D341Med (cell line): ENCODE data around the gene HOXD10.

Experiments used
- DNase-seq: peaks from one replicate; pipeline ENCODE4 v3.0.0; 2012; ENCODE audit warnings: low spot score

HOXD10 gene

DNA sequence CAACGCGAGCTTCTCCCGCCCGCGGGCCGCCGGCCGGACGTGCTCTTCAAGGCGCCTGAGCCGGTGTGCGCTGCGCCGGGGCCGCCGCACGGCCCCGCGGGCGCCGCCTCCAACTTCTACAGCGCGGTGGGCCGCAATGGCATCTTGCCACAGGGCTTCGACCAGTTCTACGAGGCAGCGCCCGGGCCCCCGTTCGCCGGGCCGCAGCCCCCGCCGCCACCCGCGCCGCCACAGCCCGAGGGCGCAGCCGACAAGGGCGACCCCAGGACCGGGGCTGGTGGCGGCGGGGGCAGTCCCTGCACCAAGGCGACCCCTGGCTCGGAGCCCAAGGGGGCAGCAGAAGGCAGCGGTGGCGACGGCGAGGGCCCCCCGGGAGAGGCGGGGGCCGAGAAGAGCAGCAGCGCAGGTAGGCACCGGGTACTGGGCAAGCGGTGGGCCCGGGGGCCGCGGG is 8.8 kb upstream of the HOXD10 start:
- DNase-seq: no peak

DNA sequence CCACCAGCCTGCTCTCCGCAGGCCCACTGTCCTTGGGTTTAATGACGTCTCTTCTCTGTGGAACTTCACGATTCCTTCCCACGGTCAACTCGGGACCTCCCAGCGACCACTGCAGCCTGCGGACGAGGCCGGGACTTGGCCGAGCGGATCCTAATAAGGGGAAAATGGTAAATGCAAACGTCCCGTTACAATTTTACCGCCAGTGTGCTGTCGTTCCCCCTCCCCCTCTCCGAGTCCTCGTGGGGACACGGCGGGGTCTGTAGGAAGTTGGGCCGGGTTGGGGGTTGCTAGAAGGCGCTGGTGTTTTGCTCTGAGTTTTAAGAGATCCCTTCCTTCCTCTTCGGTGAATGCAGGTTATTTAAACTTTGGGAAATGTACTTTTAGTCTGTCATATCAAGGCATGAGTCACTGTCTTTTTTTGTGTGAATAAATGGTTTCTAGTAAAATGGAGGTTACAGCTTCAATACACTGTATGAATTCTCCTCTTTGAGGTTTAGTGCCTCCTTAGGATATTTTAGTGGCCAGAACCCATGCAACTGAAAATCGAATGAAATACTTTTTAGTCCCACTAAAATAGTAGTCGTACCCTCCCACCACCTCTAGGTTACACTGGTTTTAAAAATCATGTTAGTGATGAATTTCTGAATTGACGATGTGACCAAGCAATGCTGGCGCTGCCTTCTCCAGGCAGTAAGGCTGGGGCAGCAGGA is 7.2 kb upstream of the HOXD10 start:
- DNase-seq: no peak

DNA sequence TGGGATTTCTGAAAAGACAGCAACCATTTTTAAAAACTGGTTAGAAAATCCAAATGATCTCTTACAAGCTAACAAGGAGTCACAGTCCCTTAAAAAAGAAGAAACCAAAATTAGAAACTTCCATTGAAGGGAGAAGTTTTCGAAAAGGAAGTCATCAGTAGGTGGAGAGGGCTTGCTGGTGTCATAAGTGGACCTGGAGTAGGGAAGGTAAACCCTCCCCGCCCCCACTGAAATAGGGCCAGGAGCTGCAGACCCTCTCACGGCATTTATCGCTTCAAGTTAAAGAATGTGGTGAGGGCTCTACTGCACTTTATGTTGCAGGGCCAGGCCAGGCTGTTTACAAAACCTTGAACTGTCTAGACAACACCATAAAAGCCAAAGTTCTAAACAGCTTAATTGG is 6.6 kb upstream of the HOXD10 start:
- DNase-seq: no peak

DNA sequence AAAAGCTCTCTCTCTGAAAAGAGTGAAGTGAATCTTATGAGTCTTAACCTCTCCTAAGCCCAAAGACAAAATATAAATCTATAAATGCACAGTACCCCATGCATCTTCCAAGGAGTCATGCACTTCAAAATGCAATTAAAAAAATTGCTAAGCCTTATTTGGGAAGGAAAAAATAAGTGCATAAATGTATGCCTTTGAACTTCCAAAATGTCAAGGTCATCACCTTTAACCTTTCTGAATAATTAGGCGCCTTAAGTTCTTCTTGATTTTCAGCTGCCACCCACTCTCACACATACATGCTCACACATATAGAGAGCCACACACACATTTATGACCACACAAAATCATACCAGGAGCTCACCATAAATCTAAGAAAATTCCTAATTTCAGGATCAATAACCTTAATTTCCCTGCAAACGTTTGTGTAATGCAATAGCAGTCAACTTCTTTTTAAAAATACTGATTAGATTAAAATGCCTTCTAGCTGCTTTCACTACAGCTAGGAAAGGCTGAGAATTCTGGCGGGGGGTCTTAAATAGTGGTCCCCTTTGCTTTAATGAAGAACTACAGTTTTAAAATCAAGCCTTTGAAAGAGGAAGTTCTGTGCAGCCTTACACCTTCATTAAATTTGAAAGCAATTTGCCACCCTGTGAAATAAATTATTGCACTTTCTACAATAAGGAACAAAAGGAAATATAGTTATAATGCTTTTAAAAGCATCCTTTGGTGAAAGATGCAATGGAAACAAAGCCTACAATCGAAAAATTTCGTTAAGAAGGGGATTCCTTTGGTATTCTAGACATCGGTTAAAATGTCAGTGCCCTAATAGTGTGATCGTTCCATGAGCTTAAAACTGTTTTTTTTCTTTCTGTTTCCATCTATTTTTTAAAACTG is 5.9 kb upstream of the HOXD10 start:
- DNase-seq: no peak

DNA sequence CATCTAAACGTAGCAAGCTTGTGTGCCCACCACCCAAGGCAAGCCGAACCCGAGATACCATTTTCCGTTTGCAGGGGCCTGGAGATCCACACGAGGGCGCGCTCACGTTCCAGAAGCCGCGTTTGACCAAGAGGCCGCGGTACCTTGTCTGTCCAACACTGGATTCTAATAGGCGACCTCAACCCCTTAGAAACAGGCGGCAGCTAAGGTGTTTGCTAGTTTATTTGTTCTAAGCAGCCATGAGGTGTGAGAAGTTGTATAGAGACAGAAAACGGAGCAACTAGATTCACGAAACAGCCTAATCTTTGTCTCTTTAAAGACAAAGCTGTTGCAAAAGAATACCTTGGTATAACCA is 5.3 kb upstream of the HOXD10 start:
- DNase-seq: peak; percentile 69

DNA sequence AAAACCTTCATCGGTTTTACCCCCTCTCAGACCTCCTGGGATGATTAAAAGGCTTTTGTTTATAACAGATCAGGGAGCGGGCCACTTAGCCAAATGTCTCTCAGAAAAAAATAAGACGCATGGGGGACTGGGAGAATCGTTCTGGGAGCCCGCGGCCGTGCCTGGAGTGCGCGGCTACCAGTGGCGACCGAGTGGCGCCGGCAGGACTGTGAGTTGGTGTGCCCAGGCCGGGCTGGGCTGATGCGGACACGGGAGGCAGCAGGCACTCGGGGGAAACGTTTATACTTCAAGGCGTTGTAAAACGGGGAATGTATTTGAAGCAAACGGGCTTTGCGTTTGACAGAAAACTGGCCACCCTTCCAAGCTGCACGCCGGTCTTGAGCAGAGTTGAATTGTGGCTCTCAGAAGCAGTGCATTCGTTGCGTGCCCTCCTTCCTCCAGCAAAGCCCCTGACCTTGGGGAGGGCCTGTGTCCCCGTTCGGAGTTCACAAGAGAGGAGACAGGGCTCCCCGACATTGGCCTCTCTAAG is 4.7 kb upstream of the HOXD10 start:
- DNase-seq: no peak

DNA sequence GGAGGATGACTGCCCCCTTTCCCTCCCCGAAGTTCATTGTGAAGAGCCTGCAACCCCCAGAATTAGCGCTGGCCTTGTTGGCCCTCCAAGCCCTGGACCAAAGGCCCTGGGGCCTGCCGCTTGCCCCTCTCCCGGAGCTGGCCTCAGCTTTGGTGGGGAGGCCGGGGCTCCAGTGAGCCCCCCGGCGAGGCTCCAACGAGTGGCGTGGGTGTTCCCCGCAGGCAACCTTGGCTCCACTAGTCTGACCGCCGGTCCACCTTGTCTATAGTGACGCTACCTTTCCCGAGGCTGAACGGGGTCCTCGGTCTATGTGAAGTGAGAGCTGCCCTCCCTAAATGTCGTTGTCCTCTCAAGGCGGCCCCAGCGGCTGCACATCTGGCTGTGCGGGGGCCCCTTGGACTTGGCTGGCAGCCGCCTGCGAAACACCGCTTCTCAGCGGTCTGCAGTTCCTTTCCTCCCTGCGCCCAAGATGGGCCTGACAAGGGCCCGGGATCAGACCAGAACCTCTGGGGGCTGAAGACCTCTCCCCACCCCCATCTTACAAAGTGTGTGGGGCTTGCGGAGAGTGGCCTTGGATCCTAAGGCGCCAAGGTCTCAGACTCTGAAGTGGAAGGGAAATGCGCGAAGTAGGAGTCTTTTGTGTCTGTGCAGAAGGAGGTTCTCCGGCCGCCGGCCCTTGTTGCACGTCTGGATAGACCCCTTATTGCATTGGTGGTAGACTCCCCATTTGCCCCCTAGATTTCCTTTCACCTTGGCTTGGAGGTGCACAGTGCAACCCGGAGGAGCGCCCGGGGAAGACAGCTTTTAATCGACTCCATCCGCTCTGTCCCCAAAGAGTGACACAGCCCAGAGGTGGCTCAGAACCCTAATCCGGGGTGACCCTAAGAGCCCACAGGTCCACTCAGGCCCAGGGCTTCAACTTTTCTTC is 3.9 kb upstream of the HOXD10 start:
- no peak for DNase-seq

DNA sequence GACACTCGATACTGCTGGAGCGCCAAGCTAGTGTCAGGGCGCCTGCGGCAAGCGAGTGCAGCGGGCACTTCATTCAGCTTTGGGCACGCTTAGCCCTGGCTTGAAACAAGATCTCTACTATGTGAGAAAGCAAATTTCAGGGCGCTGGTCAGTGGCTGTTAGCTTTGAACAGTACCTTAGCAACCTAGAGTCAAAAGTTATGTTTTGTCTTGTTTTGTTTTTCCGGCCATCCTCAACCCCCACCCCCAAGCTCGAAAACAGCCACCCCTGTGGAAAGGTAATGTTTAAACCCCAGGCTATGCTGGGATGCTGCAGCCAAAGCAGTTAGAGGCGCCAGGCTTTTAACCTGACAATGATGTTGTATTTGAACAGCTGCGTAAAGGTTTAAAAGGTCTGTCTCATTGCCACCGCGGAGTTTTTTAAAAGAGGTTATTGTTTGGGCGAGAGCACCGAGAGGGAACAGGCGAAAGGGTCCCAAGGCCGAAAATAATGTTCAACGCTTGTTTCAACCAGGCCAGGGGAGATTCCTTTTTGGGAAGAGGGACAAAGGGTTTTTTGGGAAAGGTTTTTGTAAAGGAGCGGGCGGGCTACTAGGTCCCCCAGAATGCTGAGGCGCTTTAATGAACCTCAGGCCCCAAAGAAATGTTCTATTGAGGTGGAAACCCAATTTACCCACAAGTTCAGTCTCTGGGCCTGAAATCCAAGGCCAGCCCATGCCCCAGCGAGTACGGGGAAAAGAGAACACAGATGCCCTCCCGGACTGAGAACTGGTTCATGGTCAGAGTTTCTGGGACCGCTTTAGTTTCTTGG is 2.3 kb upstream of the HOXD10 start:
- DNase-seq: no peak

DNA sequence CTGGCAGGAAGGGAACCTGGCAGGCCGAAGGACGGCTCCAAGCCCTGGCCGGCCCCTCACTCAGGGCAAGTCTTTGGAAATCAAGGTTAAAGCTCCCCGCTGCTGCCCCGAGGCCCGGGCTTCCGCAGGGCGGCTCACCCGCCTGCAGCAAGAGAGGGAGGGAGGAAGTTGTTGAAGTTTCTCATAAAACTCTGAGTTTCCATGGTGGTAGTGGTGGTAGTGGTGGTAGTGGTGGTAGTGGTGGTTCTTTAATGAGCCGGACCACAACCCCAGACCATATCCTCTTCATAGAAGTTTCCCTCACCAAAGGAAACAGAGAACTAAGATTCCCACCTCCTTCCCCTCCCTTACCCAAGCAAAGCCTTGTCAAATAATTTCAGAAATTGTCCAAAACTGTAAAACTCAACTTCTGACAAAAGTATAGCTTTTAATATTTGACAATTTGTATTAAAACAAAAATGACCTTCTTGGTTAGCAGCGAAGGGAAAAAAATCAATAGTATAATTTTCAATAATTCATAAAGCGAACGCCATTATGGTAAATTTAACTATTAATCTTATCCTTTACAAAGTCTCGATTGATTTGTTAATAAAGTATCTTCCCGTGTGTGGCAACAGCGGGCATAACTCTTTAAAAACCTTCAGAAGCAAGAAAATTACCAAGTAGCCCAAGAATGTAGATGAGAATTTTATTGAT is 1.5 kb upstream of the HOXD10 start:
- no peak for DNase-seq

DNA sequence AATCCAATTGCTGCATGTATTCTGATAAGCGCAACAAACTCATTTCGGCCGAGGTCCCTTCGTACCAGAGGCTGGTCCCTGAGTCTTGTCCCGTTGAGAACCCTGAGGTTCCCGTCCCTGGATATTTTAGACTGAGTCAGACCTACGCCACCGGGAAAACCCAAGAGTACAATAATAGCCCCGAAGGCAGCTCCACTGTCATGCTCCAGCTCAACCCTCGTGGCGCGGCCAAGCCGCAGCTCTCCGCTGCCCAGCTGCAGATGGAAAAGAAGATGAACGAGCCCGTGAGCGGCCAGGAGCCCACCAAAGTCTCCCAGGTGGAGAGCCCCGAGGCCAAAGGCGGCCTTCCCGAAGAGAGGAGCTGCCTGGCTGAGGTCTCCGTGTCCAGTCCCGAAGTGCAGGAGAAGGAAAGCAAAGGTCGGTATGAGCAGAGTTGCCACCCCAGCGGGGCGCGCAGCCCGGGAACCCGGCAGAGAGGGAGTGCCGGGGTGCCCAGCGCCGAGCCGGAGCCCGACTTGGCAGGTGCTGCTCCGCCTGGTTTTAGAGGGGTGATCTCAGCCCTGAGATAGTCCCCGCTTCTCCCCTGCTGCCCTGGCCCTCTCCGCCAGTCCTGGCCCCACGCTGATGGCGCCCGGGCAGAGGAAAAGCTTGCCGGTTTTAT is 714 bp downstream of the HOXD10 start:
- no peak for DNase-seq

DNA sequence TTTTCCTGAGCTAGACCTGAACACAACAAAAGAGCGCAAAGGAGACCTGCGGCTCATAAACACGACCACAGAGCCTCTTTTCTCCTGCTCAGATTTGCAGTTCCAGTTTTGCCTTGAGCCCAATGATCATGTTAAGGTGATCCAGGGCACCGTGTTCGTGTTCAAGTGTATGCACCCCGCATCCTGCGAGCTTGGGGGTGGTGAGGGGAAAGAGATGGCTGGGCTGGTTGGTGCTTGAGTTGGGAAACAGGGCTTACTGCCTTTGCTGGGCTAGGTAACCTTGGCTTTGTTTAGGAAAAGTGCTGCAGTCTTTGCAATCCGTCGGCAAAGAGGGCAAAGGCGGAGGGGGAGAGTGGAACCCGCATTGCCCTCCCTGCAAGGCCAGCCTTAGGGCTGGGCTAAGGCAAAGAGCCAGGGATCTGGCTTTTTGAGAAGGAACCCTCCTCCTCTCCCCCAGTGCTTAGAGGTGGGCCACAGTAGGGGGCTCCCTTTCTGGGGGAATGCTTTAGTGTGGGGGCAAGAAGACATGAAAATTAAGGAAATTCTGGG is 1.3 kb downstream of the HOXD10 start:
- no peak for DNase-seq

DNA sequence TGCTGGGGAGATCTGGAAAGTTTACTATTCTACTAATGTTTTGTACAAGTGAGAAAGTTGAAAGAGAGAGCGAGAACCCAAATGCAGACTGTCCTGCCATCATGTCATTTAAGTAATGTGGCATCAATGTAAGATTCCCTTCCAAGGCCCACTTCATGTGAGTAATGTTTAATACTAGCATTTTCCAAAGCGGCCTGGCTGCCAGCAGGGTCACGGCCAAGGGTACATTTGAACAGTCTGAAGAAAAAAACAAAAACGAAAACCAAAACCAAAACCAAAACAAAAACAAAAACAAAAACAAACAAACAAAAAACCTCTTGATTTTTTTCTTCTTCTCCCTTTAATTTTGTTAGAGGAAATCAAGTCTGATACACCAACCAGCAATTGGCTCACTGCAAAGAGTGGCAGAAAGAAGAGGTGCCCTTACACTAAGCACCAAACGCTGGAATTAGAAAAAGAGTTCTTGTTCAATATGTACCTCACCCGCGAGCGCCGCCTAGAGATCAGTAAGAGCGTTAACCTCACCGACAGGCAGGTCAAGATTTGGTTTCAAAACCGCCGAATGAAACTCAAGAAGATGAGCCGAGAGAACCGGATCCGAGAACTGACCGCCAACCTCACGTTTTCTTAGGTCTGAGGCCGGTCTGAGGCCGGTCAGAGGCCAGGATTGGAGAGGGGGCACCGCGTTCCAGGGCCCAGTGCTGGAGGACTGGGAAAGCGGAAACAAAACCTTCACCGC is 2.2 kb downstream of the HOXD10 start:
- DNase-seq: no peak

DNA sequence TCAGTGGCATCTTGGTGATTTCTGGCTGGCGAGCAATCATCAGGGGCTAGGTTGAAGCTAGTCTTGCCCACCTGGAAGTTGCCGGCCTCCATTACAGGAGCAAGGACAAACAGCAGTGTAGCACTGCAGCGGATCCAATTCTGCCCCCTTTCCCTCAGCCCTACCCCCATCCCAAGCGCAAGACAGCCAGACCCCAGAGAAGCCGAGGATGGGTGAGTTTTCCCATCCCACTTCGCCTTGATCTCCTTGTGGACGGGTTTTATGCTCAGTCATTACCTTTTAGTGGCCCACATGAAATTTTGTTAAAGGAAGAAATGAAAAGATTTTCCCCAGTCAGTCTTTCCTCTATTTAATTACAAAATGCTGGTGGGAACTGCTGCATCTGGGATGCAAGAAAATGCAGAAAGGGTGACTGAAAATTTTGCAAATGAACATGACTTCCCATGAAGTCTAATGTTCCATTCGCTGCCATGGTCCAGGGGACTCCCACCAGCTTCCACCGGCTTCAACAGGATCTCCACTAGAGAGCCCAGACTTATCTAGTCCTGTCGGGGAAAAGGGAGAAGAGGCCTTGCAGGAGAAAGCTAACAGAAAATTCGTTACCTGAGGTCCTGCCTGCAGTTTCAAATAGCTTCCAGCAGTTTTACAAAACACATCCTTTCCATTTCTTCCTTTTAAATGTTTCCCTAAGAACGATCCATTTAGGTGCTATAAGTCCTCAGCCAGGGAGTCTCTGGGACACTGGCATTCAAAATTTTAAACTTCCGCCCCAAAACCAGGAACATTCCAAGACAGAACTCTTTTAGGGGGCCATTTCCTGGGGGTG is 4.0 kb downstream of the HOXD10 start:
- DNase-seq: no peak

DNA sequence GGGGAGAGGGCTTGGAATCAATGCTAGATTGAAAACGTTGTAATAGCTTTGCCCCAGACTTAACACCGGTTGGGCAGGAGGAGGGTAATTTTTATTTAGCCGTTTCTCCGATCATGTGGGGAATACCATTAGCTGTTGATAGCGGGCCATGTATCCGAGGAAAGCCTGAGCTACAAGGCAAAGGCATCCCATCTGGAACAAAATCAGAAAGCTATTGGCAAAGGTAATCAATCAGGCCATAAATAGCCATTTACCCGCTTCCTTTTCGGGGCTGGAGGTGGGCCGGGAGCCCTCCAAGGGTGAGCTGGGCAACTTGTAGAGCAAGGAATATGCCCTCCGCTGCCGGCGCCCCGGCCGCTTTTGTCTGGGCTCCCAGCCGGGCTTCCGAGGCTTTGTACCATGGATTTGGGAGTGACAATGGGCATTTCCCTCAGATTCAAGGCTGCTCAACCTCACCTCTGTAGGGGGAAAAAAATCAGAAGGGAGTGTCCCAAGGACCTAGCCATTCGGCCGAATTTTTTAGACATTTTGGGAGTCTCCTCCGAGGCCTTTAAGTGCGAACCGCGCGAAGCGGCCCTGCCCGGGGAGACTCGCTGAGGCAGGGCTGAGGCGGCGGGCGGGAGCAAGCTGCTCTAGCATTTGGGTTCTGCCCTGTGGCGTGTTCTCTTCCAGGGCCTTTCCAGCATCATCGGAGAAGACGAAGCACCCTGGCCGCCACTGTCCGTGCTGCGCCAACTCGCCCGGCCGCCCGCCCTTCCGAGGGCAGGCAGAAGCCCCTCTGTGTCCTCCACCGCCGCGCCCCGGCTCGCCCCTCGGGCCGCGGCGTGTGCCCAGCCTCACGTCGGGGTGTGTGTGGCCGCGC is 4.8 kb downstream of the HOXD10 start:
- DNase-seq: no peak

DNA sequence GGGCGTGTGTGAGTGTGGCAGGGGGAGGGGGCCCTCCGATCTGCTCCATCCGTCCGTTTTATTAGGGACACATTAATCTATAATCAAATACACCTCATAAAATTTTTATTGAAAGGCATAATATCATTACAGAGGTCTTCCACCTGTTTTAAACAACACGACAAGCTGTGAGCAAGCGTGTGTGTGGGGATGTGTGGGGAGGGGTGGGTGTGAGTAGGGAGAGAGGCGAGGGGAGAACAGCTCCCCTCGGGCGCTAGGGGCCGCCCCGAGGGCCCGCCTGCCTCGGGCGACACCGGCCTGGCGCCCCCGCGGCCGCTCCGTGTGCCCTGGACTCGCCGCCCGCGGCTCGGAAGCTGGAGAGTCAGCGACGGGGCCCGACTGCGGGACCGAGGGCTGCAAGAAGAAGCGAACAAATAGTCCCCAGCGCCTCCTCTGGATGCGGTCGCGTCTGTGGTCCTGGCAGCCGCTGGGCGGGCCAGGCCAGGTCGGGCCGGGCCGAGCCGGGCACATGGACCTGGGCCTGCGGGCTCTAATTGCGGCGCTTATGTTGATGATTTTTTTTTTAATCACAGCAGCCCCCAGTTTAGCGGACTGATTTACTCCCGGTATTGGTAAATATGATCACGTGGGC is 5.6 kb downstream of the HOXD10 start:
- DNase-seq: no peak

DNA sequence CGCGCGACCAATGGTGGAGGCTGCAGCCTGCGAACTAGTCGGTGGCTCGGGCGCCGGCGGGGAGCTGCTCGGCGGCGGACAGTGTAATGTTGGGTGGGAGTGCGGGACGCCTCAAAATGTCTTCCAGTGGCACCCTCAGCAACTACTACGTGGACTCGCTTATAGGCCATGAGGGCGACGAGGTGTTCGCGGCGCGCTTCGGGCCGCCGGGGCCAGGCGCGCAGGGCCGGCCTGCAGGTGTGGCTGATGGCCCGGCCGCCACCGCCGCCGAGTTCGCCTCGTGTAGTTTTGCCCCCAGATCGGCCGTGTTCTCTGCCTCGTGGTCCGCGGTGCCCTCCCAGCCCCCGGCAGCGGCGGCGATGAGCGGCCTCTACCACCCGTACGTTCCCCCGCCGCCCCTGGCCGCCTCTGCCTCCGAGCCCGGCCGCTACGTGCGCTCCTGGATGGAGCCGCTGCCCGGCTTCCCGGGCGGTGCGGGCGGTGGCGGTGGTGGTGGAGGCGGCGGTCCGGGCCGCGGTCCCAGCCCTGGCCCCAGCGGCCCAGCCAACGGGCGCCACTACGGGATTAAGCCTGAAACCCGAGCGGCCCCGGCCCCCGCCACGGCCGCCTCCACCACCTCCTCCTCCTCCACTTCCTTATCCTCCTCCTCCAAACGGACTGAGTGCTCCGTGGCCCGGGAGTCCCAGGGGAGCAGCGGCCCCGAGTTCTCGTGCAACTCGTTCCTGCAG is 6.3 kb downstream of the HOXD10 start, which contains the start of gene HOXD9:
HOXD9 (plus strand) TSS at position 37 of the 728 bp plus-strand sequence; CDS start at position 87, 50 bp downstream.
- peak; percentile 64 for DNase-seq
